ENCODE results near the gene BAZ2B. TPM values are rescaled to one million over a fixed set of nuclear protein-coding genes. Genes with fewer than 3 reads are reported as not detected.

BAZ2B gene
- total RNA-seq, 1 donor from 2014 or later = 32.4 TPM

GRCh38 chr2:159604159-159604558, 12.2 kb downstream of the BAZ2B start:
- no peak overlapping the region for H3K4me3 ChIP-seq
- no peaks in the 10 kb centered on the region for H3K36me3 ChIP-seq
- peak overlapping the region; percentile 8 for H3K27ac ChIP-seq (replicated peaks)
- DNase-seq = no peak
- no peaks in the 10 kb centered on the region for H3K9me3 ChIP-seq (replicated peaks)
- TF ChIP-seq, protein P1, sequence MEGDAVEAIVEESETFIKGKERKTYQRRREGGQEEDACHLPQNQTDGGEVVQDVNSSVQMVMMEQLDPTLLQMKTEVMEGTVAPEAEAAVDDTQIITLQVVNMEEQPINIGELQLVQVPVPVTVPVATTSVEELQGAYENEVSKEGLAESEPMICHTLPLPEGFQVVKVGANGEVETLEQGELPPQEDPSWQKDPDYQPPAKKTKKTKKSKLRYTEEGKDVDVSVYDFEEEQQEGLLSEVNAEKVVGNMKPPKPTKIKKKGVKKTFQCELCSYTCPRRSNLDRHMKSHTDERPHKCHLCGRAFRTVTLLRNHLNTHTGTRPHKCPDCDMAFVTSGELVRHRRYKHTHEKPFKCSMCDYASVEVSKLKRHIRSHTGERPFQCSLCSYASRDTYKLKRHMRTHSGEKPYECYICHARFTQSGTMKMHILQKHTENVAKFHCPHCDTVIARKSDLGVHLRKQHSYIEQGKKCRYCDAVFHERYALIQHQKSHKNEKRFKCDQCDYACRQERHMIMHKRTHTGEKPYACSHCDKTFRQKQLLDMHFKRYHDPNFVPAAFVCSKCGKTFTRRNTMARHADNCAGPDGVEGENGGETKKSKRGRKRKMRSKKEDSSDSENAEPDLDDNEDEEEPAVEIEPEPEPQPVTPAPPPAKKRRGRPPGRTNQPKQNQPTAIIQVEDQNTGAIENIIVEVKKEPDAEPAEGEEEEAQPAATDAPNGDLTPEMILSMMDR (IDR thresholded peaks at IDR 0.05; ENCODE audit: borderline replicate concordance) = no peak
- intact Hi-C loops (cut with micrococcal nuclease) = no loop called here
- H3K4me1 ChIP-seq = peaks cover 59% of the 10 kb centered on the region
- no peaks in the 10 kb centered on the region for H3K27me3 ChIP-seq (ENCODE audit: low read depth)

DNA sequence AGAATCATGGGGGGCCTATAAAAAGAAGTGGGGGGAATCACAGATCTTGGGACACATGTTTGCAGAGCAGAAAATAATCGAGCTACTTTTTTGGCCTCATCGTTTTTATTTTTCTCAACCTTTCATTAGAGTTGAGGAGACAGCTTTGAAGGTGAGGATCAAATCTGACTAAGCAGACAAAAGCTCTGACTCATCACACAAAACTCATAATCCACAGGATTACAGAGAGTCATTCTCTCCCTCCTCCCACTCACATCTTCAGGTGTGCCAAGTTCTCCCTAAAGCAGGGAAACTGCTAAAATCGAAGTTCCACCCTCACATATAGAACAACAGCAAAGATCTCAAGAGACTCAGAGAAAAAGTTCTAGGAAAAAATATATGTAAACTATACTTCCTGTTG, 15.6 kb downstream of the BAZ2B start:
- DNase-seq = no peak
- Histone ChIP-seq H3K4me1 (peaks cover 26% of the 10 kb centered on the region), H3K27me3 (ENCODE audit: low read depth) (no peaks in the 10 kb centered on the region), H3K27ac (replicated peaks) (no peak overlapping the region), H3K9me3 (replicated peaks) (no peaks in the 10 kb centered on the region), H3K36me3 (no peaks in the 10 kb centered on the region), H3K4me3 (no peak overlapping the region)
- intact Hi-C loops (cut with micrococcal nuclease) = no loop called here
- TF ChIP-seq, protein P1 (IDR thresholded peaks at IDR 0.05; ENCODE audit: borderline replicate concordance) = no peak

DNA sequence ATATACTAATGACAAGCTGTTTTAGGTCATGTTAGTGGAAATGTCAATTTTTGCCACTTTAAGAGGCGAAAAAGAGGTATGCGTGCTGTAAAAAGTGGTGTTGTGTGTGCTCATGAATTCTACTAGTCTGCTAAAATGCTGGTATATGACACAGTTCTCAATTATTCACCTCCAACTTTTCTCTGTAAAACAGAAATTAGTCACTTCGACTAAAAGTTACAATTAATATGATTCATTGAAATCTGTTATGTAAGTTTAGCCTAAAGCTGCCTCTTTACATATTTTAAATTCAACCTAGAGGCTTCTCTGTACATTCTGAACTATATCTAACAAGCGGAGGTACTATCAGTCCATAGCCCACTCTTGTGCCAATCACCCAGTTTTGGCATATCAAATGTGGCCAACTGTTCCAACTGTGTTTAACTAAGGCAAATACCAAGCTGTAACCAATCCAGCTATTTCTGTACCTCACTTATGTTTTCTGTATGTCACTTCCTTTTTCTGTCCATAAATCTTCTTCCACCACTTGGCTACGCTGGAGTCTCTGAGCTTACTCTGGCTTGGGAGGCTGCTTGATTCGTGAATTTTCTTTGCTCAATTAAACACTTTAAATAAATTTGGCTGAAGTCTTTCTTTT, 20.8 kb downstream of the BAZ2B start:
- Histone ChIP-seq H3K4me1 (peaks cover 21% of the 10 kb centered on the region), H3K27me3 (ENCODE audit: low read depth) (no peaks in the 10 kb centered on the region), H3K27ac (replicated peaks) (no peak overlapping the region), H3K4me3 (no peak overlapping the region), H3K36me3 (no peaks in the 10 kb centered on the region), H3K9me3 (replicated peaks) (no peaks in the 10 kb centered on the region)
- TF ChIP-seq, protein P1 (IDR thresholded peaks at IDR 0.05; ENCODE audit: borderline replicate concordance) = no peak
- DNase-seq = no peak
- intact Hi-C loops (cut with micrococcal nuclease) = no loop called here

GRCh38 chr2:159592441-159592840, 23.9 kb downstream of the BAZ2B start:
- H3K36me3 ChIP-seq = no peaks in the 10 kb centered on the region

GRCh38 chr2:159591221-159591620, 25.1 kb downstream of the BAZ2B start:
- Histone ChIP-seq H3K36me3 (no peaks in the 10 kb centered on the region), H3K9me3 (replicated peaks) (no peaks in the 10 kb centered on the region), H3K27ac (replicated peaks) (no peak overlapping the region), H3K4me1 (peaks cover 22% of the 10 kb centered on the region), H3K27me3 (ENCODE audit: low read depth) (no peaks in the 10 kb centered on the region), H3K4me3 (no peak overlapping the region)
- intact Hi-C loops (cut with micrococcal nuclease) = no loop called here
- no peak for DNase-seq
- TF ChIP-seq, protein P1 (IDR thresholded peaks at IDR 0.05; ENCODE audit: borderline replicate concordance) = no peak

More at GRCh38 chr2:159592441-159592840, 23.9 kb downstream of the BAZ2B start:
- Histone ChIP-seq H3K27me3 (ENCODE audit: low read depth) (no peaks in the 10 kb centered on the region), H3K4me1 (peaks cover 22% of the 10 kb centered on the region), H3K9me3 (replicated peaks) (no peaks in the 10 kb centered on the region), H3K27ac (replicated peaks) (peak overlapping the region; percentile 3), H3K4me3 (no peak overlapping the region)
- TF ChIP-seq, protein P1 (IDR thresholded peaks at IDR 0.05; ENCODE audit: borderline replicate concordance) = no peak
- DNase-seq = no peak
- intact Hi-C loops (cut with micrococcal nuclease) = no loop called here

Data from left ventricle myocardium inferior (tissue), 1 donor.